Body of pancreas (tissue), 4 donors: Measurements from ENCODE around the gene ADRA1B. TPM values are rescaled to one million over a fixed set of nuclear protein-coding genes. Genes with fewer than 3 reads are reported as not detected.

ENCODE experiments used
- ATAC-seq: fragments of 150-250 bp; one replicate; pipeline ENCODE4 v1.9.1; 2016
- DNase-seq, 4 donors: peaks; one replicate each; pipeline ENCODE4 v3.0.0-alpha.2; 2019
- H3K27ac ChIP-seq, 4 donors: fragments of 200-600 bp; sonication (generic); 1 replicate in 3 of 4; 2 replicates in 1 of 4; pipeline versions ENCODE4 v1.5.1 to v1.6.1; 2016 to 2019; ENCODE audit warnings: mild to moderate bottlenecking in 1 of 4, mixed read lengths in 1 of 4, moderate library complexity in 1 of 4
- H3K27me3 ChIP-seq, 2 donors: fragments of 200-600 bp; sonication (generic); one replicate each; pipeline ENCODE4 v1.6.0; 2016; ENCODE audit warnings: mild to moderate bottlenecking in 1 of 2
- H3K36me3 ChIP-seq, 2 donors: fragments of 200-600 bp; sonication (generic); replicated peaks in 1 of 2; 2 replicates each; pipeline ENCODE4 v1.5.1; 2016; ENCODE audit warnings: low read depth in 2 of 2; ENCODE audit not compliant: insufficient read depth in 1 of 2
- H3K4me1 ChIP-seq: fragments of 200-600 bp; sonication (generic); one replicate; pipeline ENCODE4 v1.6.0; 2016
- H3K4me3 ChIP-seq, 2 donors: fragments of 200-600 bp; sonication (generic); 1 replicate in 1 of 2; 2 replicates in 1 of 2; pipeline ENCODE4 v1.5.1; 2016 to 2019
- H3K9me3 ChIP-seq, 3 donors: fragments of 200-600 bp; sonication (generic); 1 replicate in 2 of 3; 2 replicates in 1 of 3; pipeline ENCODE4 v1.5.1; 2016
- CTCF ChIP-seq, 7 experiments: fragments of 450-650 bp in 4 of 7; fragments of 200-600 bp in 3 of 7; sonication (generic) in 3 of 7; IDR thresholded peaks; one replicate each; pipeline ENCODE4 v1.5.1; 2016 to 2019; ENCODE audit warnings: antibody characterized with exemption in 7 of 7
- POLR2A ChIP-seq, 3 donors: fragments of 450-650 bp; IDR thresholded peaks; one replicate each; pipeline ENCODE4 v1.6.1; 2016; ENCODE audit warnings: antibody characterized with exemption in 3 of 3, mild to moderate bottlenecking in 2 of 3
- WGBS, 2 donors: methylation state at CpG; one replicate each; pipeline ENCODE4 v1.1.5; 2017; 5-methylcytosine and 5-hydroxymethylcytosine counted together
- intact Hi-C: fragments of 100-400 bp; cut with DNase I; formaldehyde crosslinking; loops from one replicate; pipeline ENCODE4 v1.15.1; 2023
- total RNA-seq, 2 donors: library from RNA; depleted of rRNA; stranded (reverse); fragments of >200 nt; gene quantifications; one replicate each; pipeline ENCODE4 v1.1.0, GENCODE V29; 2016

ADRA1B gene
- total RNA-seq, 2 donors from 2014 or later, result 0.26 to 4.0 TPM

GRCh38 chr5:159982421-159983173, 66.3 kb downstream of the ADRA1B start:
- intact Hi-C loops, result loop anchor here (10.0 kb wide), 1 partner anchor 538 kb away; no protein-coding TSS in a partner anchor
- no peaks in the 10 kb centered on the region for H3K27me3 ChIP-seq
- no peaks in the 10 kb centered on the region for H3K9me3 ChIP-seq
- TF ChIP-seq CTCF (IDR thresholded peaks at IDR 0.05), result no peak
- no peak for TF ChIP-seq POLR2A (IDR thresholded peaks at IDR 0.05)
- no peak for ATAC-seq
- whole genome bisulfite sequencing, 2 donors, result 60 to 67% methylated on average over 8 of the region's 8 CpGs
- H3K4me3 ChIP-seq, result no peak overlapping the region
- DNase-seq, result no peak
- no peaks in the 10 kb centered on the region for H3K36me3 ChIP-seq
- H3K4me1 ChIP-seq, result peaks cover 6% of the 10 kb centered on the region
- H3K27ac ChIP-seq, result no peak overlapping the region

- Histone ChIP-seq H3K27ac (peak overlapping the region in 2 of 4 donors; percentile 8 to 15), H3K36me3 (no peaks in the 10 kb centered on the region), H3K9me3 (no peaks in the 10 kb centered on the region), H3K27me3 (no peaks in the 10 kb centered on the region), H3K4me3 (peak overlapping the region; percentile 12 to 20), H3K4me1 (peaks cover 6% of the 10 kb centered on the region)
- peak; percentile 98 for ATAC-seq
- peak; percentile 84 to 91 (median 86) for DNase-seq
- intact Hi-C loops, result loop anchor here (10.0 kb wide), 1 partner anchor 542 kb away; no protein-coding TSS in a partner anchor
- WGBS, 2 donors, result 0 to 2% methylated on average over 25 to 50 of the region's 50 CpGs
- peak in 1 of 3 donors; percentile 10 for TF ChIP-seq POLR2A (IDR thresholded peaks at IDR 0.05)
- peak; percentile 72 to 95 (median 80) for TF ChIP-seq CTCF (IDR thresholded peaks at IDR 0.05)
These were observed 70.9 kb downstream of the ADRA1B start for GRCh38 chr5:159987031-159987674.

GRCh38 chr5:159990506-159990905, 74.2 kb downstream of the ADRA1B start:
- TF ChIP-seq POLR2A (IDR thresholded peaks at IDR 0.05), result no peak
- TF ChIP-seq CTCF (IDR thresholded peaks at IDR 0.05), result no peak
- intact Hi-C loops, result loop anchor here (10.0 kb wide), 1 partner anchor 476 kb away; no protein-coding TSS in a partner anchor
- ATAC-seq, result no peak
- no peak for DNase-seq
- H3K27me3 ChIP-seq, result no peaks in the 10 kb centered on the region
- no peak overlapping the region for H3K27ac ChIP-seq
- WGBS, 2 donors, result 59 to 69% methylated on average over 2 of the region's 2 CpGs
- no peak overlapping the region for H3K4me3 ChIP-seq
- H3K36me3 ChIP-seq, result no peaks in the 10 kb centered on the region
- H3K4me1 ChIP-seq, result peaks cover 6% of the 10 kb centered on the region
- H3K9me3 ChIP-seq, result peaks cover 0 to 9% (median 0%) of the 10 kb centered on the region in 3 donors

GRCh38 chr5:159992566-159992965, 76.3 kb downstream of the ADRA1B start:
- ATAC-seq, result no peak
- no peak for TF ChIP-seq CTCF (IDR thresholded peaks at IDR 0.05)
- TF ChIP-seq POLR2A (IDR thresholded peaks at IDR 0.05), result no peak
- DNase-seq, result no peak
- Histone ChIP-seq H3K27me3 (no peaks in the 10 kb centered on the region), H3K27ac (no peak overlapping the region), H3K4me3 (no peak overlapping the region), H3K36me3 (no peaks in the 10 kb centered on the region), H3K4me1 (no peaks in the 10 kb centered on the region), H3K9me3 (peaks cover 0 to 9% (median 0%) of the 10 kb centered on the region in 3 donors)
- 81 to 92% methylated on average over 1 of the region's 1 CpG for WGBS, 2 donors
- intact Hi-C loops, result loop anchor here (10.0 kb wide), 1 partner anchor 478 kb away; no protein-coding TSS in a partner anchor
